Nephron (organoid): ENCODE measurements around the gene MTHFD1L.
A peak's percentile ranks its signal among the peaks of the same experiment; 100 is the strongest.

ENCODE experiments used
- H3K27ac Mint-ChIP-seq, 3 experiments: 2 replicates each; pipeline ENCODE4 v1.8.0; 2020; ENCODE audit warnings: mixed read lengths in 3 of 3, mild to moderate bottlenecking in 2 of 3, moderate library complexity in 1 of 3
- H3K27me3 Mint-ChIP-seq: 2 replicates; pipeline ENCODE4 v1.8.0; 2021; ENCODE audit warnings: low read depth, mild to moderate bottlenecking, moderate library complexity, mixed read lengths
- H3K36me3 Mint-ChIP-seq: 2 replicates; pipeline ENCODE4 v1.8.0; 2020; ENCODE audit warnings: low read depth, mixed read lengths
- H3K4me1 Mint-ChIP-seq: 2 replicates; pipeline ENCODE4 v1.8.0; 2020; ENCODE audit warnings: mixed read lengths
- H3K4me3 Mint-ChIP-seq, 3 experiments: 2 replicates each; pipeline ENCODE4 v1.8.0; 2020; ENCODE audit warnings: mild to moderate bottlenecking in 3 of 3, mixed read lengths in 3 of 3, moderate library complexity in 2 of 3
- H3K9me3 Mint-ChIP-seq: 2 replicates; pipeline ENCODE4 v1.8.0; 2020; ENCODE audit warnings: mixed read lengths
- TF ChIP-seq, protein P1 (sequence below), 3 experiments: fragments of 200-600 bp; sonication (generic); IDR thresholded peaks; one replicate each; pipeline ENCODE4 v1.5.0; 2021; ENCODE audit warnings: antibody characterized with exemption in 3 of 3; ENCODE audit not compliant: unreplicated experiment in 3 of 3

The MTHFD1L gene

DNA sequence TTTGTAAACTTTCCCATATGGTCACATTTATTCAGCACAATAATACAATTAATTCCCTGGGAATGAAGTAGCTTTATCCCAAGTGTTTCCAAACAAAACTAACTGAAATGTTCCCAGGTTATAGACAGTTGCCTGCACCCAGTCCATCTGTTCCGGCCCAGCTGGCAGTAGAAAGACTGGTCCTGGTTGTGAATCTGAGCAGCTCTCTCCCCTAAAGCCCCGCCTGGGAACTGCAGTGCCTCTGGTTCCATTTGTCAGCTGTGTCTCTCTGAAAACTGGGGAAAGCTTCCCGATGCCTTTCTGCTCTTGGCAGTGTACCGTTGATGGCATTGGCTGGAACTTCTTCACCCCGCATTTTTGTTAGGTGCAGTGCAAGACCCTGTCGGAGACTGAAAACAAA, 8.7 kb downstream of the MTHFD1L start:
- H3K27me3 Mint-ChIP-seq = no peaks in the 10 kb centered on the region
- no peak overlapping the region for H3K4me3 Mint-ChIP-seq
- peak overlapping the region; percentile 53 to 60 (median 58) for H3K27ac Mint-ChIP-seq
- TF ChIP-seq, protein P1, sequence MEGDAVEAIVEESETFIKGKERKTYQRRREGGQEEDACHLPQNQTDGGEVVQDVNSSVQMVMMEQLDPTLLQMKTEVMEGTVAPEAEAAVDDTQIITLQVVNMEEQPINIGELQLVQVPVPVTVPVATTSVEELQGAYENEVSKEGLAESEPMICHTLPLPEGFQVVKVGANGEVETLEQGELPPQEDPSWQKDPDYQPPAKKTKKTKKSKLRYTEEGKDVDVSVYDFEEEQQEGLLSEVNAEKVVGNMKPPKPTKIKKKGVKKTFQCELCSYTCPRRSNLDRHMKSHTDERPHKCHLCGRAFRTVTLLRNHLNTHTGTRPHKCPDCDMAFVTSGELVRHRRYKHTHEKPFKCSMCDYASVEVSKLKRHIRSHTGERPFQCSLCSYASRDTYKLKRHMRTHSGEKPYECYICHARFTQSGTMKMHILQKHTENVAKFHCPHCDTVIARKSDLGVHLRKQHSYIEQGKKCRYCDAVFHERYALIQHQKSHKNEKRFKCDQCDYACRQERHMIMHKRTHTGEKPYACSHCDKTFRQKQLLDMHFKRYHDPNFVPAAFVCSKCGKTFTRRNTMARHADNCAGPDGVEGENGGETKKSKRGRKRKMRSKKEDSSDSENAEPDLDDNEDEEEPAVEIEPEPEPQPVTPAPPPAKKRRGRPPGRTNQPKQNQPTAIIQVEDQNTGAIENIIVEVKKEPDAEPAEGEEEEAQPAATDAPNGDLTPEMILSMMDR (IDR thresholded peaks at IDR 0.05; ENCODE audit: unreplicated experiment in 3 of 3) = no peak
- peaks cover 10% of the 10 kb centered on the region for H3K36me3 Mint-ChIP-seq
- H3K9me3 Mint-ChIP-seq = no peaks in the 10 kb centered on the region
- peaks cover 46% of the 10 kb centered on the region for H3K4me1 Mint-ChIP-seq

DNA sequence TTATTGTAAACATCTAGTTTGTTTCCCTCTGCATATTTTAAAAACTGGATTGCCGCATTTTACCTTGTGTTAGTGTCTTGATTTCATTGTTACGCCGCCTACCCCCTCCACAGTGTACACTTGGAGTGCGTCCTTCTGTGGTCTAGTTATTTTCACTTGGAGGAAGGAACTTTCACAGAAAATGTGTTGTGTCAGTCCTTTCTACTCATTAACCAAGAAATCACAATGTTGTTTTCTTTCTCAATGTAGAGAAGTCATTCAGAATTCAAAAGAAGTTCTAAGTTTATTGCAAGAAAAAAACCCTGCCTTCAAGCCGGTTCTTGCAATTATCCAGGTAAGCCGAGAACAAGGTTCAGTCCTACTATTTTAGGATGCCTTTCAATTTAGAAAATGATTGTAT, 10.3 kb downstream of the MTHFD1L start:
- Mint-ChIP-seq H3K27ac (peak overlapping the region; percentile 62 to 88 (median 67)), H3K27me3 (no peaks in the 10 kb centered on the region)

DNA sequence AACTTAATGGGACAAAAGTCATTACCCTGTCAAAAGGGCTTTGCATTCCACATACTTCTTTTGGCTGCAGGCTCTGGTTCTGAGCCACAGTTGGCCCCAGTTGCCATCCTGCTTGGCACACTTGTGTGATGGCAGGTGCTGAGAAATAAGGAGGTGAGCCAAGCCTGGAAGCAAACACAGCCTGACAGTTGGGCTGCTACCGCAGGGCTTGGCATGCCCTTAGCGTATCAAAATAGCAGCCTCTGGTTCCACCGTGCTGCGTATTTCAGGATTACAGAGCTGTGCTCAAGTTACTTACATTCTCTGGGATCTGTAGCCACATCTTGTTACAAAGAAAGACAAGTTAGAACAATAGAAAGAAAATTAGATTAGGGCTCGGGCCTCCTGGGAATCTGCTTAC, 11.1 kb downstream of the MTHFD1L start:
- Mint-ChIP-seq H3K36me3 (peaks cover 26% of the 10 kb centered on the region), H3K9me3 (no peaks in the 10 kb centered on the region), H3K27ac (peak overlapping the region; percentile 62 to 88 (median 67)), H3K4me3 (peak overlapping the region in 1 of 3 experiments; percentile 20), H3K4me1 (peaks cover 63% of the 10 kb centered on the region), H3K27me3 (no peaks in the 10 kb centered on the region)
- TF ChIP-seq, protein P1 (IDR thresholded peaks at IDR 0.05; ENCODE audit: unreplicated experiment in 3 of 3) = no peak

More for the DNA sequence above, 10.3 kb downstream of the MTHFD1L start:
- H3K4me3 Mint-ChIP-seq = peak overlapping the region in 2 of 3 experiments; percentile 9 to 31
- TF ChIP-seq, protein P1 (IDR thresholded peaks at IDR 0.05; ENCODE audit: unreplicated experiment in 3 of 3) = no peak
- H3K36me3 Mint-ChIP-seq = peaks cover 23% of the 10 kb centered on the region
- H3K9me3 Mint-ChIP-seq = no peaks in the 10 kb centered on the region
- H3K4me1 Mint-ChIP-seq = peaks cover 58% of the 10 kb centered on the region

DNA sequence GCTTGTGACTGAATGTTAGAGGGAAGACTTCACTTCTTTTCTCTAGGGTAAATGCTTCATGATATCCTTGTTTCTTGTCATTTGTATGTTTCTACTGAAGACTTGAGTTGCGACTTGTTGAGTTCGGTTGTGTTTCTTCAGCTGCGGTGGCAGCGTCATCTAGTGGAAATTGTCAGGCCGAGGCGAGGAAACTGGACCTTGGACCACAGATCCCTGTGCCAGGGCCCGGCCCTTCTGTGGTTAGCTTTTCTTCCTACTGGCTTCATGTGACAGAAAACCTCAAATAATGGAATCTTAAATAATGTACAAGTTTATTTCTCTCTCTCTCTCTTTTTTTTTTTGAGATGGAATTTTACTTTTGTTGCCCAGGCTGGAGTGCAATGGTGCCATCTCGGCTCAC, 12.4 kb downstream of the MTHFD1L start:
- Mint-ChIP-seq H3K4me1 (peaks cover 65% of the 10 kb centered on the region), H3K4me3 (peak overlapping the region in 1 of 3 experiments; percentile 34), H3K36me3 (peaks cover 22% of the 10 kb centered on the region), H3K27me3 (no peaks in the 10 kb centered on the region), H3K27ac (peak overlapping the region; percentile 30 to 67 (median 56)), H3K9me3 (no peaks in the 10 kb centered on the region)
- TF ChIP-seq, protein P1 (IDR thresholded peaks at IDR 0.05; ENCODE audit: unreplicated experiment in 3 of 3) = no peak

DNA sequence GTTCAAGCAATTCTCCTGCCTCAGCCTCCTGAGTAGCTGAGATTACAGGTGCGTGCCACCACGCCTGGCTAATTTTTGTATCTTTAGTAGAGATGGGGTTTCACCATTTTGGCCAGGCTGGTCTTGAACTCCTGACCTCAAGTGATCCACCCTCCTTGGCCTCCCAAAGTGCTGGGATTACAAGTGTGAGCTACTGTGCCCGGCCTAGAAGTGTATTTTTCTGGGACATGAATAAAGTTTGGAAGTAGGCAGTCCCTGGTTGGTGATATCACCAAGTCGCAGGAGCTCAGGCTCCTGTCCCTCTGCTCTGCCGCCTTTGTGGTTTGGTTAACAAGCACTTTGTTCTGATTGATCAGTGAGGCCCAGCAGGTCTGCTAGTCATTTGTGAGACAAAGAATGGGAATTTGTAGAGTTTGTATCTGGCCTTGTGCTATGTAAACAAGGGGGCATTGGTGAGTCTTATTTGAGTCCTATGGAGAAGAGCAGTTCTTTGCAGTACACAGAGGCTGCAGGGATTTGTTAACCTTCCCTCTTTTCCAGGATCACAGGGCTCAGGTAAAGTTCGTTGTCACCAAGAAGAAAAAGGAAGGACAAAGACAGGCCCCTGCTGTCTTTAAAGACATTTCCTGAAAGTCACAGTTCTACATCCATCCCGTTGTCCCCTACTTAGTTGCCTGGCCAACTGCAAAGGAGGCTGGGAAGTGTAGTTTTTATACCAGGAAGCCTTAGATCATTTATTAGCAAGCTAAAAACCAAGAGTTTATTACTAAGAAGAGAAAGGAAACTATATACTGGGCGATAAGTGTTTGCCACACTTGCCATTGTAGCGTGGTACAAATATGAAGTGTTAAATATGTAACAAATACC, 13.1 kb downstream of the MTHFD1L start:
- peaks cover 70% of the 10 kb centered on the region for H3K4me1 Mint-ChIP-seq
- H3K27me3 Mint-ChIP-seq = no peaks in the 10 kb centered on the region
- H3K36me3 Mint-ChIP-seq = peaks cover 28% of the 10 kb centered on the region
- H3K9me3 Mint-ChIP-seq = no peaks in the 10 kb centered on the region
- TF ChIP-seq, protein P1 (IDR thresholded peaks at IDR 0.05; ENCODE audit: unreplicated experiment in 3 of 3) = no peak
- peak overlapping the region in 1 of 3 experiments; percentile 31 for H3K4me3 Mint-ChIP-seq
- H3K27ac Mint-ChIP-seq = peak overlapping the region in 2 of 3 experiments; percentile 29 to 76
